Left cardiac atrium (tissue), 4 donors: Measurements from ENCODE around the gene ASAH2. TPM values are rescaled to one million over a fixed set of nuclear protein-coding genes. Genes with fewer than 3 reads are reported as not detected.
"Not testable (repeated sequence)": the region's sequence is repeated elsewhere in the genome, so short reads cannot be mapped to it uniquely, and the experiment has no call there.

Source experiments
- ATAC-seq, 2 donors: fragments of 200-7000 bp; cut with Tn5 transposase; one replicate each; pipeline ENCODE4 v1.9.1; 2020; ENCODE audit warnings: mild to moderate bottlenecking in 2 of 2, moderate library complexity in 2 of 2
- DNase-seq: peaks from one replicate; pipeline ENCODE4 v3.0.0-alpha.2; 2020
- intact Hi-C, 2 donors: fragments of 100-400 bp; cut with DNase I; formaldehyde crosslinking; loops; one replicate each; pipeline versions ENCODE4 v1.14.1 to v1.15.1; 2022 to 2023
- total RNA-seq, 2 donors: library from RNA; stranded (reverse); fragmentation: NEBNext Ultra II Directional; extraction: Animal tissue kit (Norgen Biotek cat#: 25700); gene quantifications; one replicate each; pipeline ENCODE4 v1.2.1, GENCODE V29; 2021
- donor health status: DM: no; HTN: yes; CAD: no.
- donor health status: DM: no; HTN: yes; CAD: no; lungs with severe emphysema.
- donor health status: DM: yes; HTN: yes; CAD: no.
- donor health status: Dilated cardiomyopathy.

Gene ASAH2
- total RNA-seq, 2 donors from 2014 or later, result 3.0 to 3.5 TPM

DNA sequence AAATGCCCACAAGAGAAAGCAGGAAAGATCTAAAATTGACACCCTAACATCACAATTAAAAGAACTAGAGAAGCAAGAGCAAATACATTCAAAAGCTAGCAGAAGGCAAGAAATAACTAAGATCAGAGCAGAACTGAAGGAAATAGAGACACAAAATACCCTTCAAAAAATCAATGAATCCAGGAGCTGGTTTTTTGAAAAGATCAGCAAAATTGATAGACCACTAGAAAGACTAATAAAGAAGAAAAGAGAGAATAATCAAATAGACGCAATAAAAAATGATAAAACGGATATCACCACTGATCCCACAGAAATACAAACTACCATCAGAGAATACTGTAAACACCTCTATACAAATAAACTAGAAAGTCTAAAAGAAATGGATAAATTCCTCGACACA is 16.6 kb upstream of the ASAH2 start:
- intact Hi-C loops, ATAC-seq, DNase-seq: not testable (repeated sequence)

GRCh38 chr10:50262625-50263024 is 11.3 kb upstream of the ASAH2 start:
- ATAC-seq, DNase-seq, intact Hi-C loops: not testable (repeated sequence)

- intact Hi-C loops, result no loop called here
- ATAC-seq (no peak), DNase-seq (no peak)
Measured at GRCh38 chr10:50260791-50261281, 9.5 kb upstream of the ASAH2 start.

DNA sequence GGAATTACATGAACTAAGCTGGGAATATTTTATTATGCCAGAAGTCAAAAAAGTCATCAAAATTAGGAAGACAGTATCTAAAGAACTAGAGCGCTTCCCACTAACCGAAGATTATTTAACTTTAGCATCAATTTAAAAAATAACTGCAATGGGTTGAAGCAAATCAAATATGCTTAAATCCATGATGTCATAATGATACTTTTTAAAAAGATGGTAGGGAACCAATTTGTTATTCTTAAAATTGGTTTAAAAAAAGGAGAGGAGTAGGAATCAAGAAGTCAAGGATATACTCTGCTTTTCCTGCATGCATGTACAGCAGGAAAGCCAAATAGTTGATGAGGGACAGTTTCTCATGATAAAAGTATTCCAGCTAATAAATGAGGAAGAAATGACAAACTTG is 3.2 kb upstream of the ASAH2 start:
- intact Hi-C loops, result no loop called here
- ATAC-seq (no peak), DNase-seq (no peak)

DNA sequence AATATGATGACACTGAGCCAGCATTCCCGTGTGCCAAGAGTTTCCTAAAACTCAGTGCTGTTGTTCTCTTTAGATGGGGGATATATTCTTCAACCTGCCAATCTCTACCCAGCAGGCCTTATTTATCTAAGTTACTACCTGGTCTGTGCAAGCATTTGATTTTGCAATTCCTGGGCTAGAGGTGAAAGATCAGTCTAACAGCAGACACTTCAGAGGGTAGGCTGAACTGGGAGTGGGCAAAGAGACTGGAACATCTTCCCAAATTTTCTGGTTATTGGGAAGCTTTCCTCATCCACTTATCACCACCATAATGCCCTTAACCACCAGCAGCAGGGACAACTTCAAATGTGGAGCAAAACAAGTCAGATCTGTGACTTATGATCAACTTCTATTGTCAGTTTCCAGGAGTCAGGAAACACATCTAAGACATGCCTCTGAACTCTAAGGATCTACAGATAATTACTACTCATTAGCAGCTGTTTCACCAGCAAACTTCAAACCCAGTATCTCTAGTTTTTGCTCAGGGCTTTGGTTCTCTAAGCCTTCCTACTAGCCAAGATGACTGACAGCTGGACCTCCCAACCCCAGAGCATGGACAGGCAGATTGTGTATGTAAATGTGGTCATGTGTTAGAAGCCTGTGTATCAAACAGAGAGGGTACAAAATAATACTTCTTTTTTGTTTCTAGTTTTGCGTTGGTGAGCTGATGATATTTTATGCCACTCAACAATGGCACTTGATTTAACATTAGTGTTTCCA is 1.0 kb downstream of the ASAH2 start:
- intact Hi-C loops, result no loop called here
- ATAC-seq (no peak), DNase-seq (no peak)

- DNase-seq, result no peak
- intact Hi-C loops, result no loop called here
- no peak for ATAC-seq
Measured at GRCh38 chr10:50248598-50248997, 2.7 kb downstream of the ASAH2 start.

- DNase-seq (no peak), ATAC-seq (no peak)
- intact Hi-C loops, result no loop called here
Measured at GRCh38 chr10:50248062-50248461, 3.3 kb downstream of the ASAH2 start.

DNA sequence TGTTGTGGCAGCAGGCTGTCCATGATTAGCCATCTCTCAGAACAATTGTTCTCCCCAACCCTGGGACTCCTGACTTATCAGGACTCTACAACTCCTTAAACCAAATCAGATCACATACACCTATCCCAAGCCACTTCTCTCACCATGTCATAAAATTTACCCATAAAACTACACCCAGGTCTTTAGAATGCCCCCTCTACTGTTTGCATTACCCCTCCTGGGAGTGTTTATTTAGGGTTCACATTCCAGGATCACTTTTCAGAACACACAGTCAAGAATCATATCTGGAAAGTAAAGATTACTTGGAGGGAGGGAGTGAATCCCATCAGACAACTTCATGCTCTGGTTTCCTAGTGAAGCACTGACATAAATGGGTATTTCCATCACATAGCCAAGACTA is 7.1 kb downstream of the ASAH2 start:
- ATAC-seq (no peak), DNase-seq (no peak)
- intact Hi-C loops, result no loop called here

GRCh38 chr10:50242777-50243176 is 8.5 kb downstream of the ASAH2 start:
- DNase-seq (no peak), ATAC-seq (no peak)
- intact Hi-C loops, result no loop called here

- intact Hi-C loops, ATAC-seq, DNase-seq: not testable (repeated sequence)
Measured at GRCh38 chr10:50241478-50241877, 9.8 kb downstream of the ASAH2 start.

- no peak for ATAC-seq
- intact Hi-C loops, result no loop called here
Measured at GRCh38 chr10:50234486-50234885, 16.8 kb downstream of the ASAH2 start.

GRCh38 chr10:50232261-50232639 is 19.1 kb downstream of the ASAH2 start:
- ATAC-seq, result no peak
- intact Hi-C loops, result no loop called here

More at GRCh38 chr10:50234486-50234885, 16.8 kb downstream of the ASAH2 start:
- DNase-seq, result no peak

GRCh38 chr10:50231515-50232260 is 19.6 kb downstream of the ASAH2 start:
- no peak for ATAC-seq
- no peak for DNase-seq
- intact Hi-C loops, result no loop called here

More at GRCh38 chr10:50232261-50232639, 19.1 kb downstream of the ASAH2 start:
- DNase-seq, result no peak

- intact Hi-C loops, result loop anchor here in 1 of 2 donors (5.0 kb wide), 1 partner anchor 637 kb away; no protein-coding TSS in a partner anchor
- ATAC-seq, result no peak
Measured at GRCh38 chr10:50229460-50229859, 21.9 kb downstream of the ASAH2 start.

DNA sequence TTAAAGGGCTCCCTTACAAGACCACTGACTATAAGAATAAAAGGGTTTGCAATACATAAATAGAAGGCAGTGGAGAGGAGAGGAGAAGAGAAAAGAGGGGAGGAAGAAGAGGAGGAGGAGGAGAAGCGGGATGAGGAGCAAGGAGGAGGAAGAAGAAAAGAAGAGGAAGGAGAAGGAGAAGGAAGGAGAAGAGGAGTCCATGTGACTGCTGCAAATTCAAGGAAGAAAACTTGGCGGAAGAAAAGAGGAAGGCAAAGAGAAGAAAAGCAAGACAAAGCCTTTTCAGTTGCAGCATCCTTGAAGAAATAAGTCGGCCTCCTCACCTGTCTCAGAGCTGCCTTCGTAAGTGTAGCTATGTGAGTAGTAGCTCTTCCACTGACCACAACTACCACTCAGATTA is 22.6 kb downstream of the ASAH2 start:
- DNase-seq, result no peak
- intact Hi-C loops, result loop anchor here in 1 of 2 donors (5.0 kb wide), 1 partner anchor 636 kb away; no protein-coding TSS in a partner anchor
- ATAC-seq, result no peak

More at GRCh38 chr10:50229460-50229859, 21.9 kb downstream of the ASAH2 start:
- no peak for DNase-seq

DNA sequence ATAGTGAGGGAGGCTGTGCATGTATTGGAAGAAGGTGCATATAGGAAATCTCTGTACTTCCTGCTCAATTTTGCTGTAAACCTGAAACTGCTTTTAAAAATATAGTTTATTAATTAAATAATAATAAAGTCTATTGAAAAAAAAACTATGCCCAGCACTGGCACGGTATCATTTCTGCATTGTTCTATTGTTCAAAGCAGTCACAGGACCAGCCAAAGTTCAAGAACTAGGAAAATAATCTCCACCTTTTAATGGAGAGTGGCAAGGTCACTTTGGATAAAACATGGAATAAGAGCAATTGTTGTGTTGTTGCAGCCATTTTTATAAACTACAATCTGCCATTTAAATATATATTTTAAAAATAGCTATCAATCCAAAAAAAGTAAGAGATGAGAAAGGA is 24.7 kb downstream of the ASAH2 start:
- DNase-seq, result no peak
- intact Hi-C loops, result loop anchor here in 1 of 2 donors (5.0 kb wide), 1 partner anchor 634 kb away; no protein-coding TSS in a partner anchor
- ATAC-seq, result no peak

- ATAC-seq, result peak; percentile 44 to 68
- no peak for DNase-seq
- intact Hi-C loops, result loop anchor here in 1 of 2 donors (5.0 kb wide), 1 partner anchor 632 kb away; no protein-coding TSS in a partner anchor
Measured at GRCh38 chr10:50224330-50224952, 26.9 kb downstream of the ASAH2 start.

- intact Hi-C loops, result loop anchor here in 1 of 2 donors (5.0 kb wide), 1 partner anchor 630 kb away; no protein-coding TSS in a partner anchor
- ATAC-seq, result no peak
- no peak for DNase-seq
Measured at GRCh38 chr10:50222199-50222598, 29.1 kb downstream of the ASAH2 start.

DNA sequence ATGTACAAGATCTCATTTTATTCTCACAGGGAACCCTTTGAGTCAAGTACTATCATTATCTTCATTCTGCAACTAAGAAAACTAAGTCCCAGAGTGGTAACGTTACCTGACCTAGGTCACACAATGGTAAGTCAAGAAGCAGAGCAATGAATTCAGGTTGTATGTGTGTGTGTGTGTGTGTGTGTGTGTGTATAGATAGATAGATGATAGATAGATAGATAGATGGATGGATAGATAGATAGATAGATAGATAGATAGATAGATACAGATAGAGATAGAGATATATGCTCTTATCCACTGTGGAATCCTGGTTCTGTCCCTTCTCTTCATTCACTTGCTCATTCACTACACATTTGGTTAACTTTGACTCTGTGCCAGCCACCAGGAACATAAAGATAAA is 29.8 kb downstream of the ASAH2 start:
- ATAC-seq, result no peak
- intact Hi-C loops, result loop anchor here in 1 of 2 donors (5.0 kb wide), 1 partner anchor 629 kb away; no protein-coding TSS in a partner anchor
- no peak for DNase-seq
